Heart left ventricle (tissue), 13 donors: ENCODE results near the gene SPAG9.

Experiments
- POLR2A ChIP-seq, 2 donors: fragments of 450-650 bp; IDR thresholded peaks; one replicate each; pipeline ENCODE4 v1.6.1; 2017; ENCODE audit warnings: antibody characterized with exemption in 2 of 2, mild to moderate bottlenecking in 2 of 2, moderate library complexity in 2 of 2
- TF ChIP-seq, protein P1 (sequence below), 12 donors: fragments of 200-600 bp; sonication (generic) in 4 of 12; IDR thresholded peaks; one replicate each; pipeline versions ENCODE4 v1.5.0 to v1.8.0; 2018 to 2022; ENCODE audit warnings: antibody characterized with exemption in 12 of 12, mild to moderate bottlenecking in 5 of 12
- donor health status: ischemic (EF 13 %, LVEDD 7.1; RV severe dilation, severe dysfunction).
- donor health status: DM: no; HTN: yes; CAD: no.
- donor health status: DM: no; HTN: no; CAD: no.
- donor health status: ischemic (EF 25% LVEDD 6.9; RV normal size, moderate dysfunction).
- donor health status: ischemic (EF 25% LVEDD 5.7; RV mildly dilated, moderate dysfunction).
- donor health status: ischemic (EF 35%, LVEDD 5.7; RV mildly dilated, moderate dysfunction).
- donor health status: nonischemic (EF 11% LVEDD 7.7; RV severe dilation, severe dysfunction).
- donor health status: DM: yes; HTN: yes; CAD: no.
- donor health status: PGD.
- donor health status: ischemic (EF 29% LVEDD 5.4; RV normal size, mild dysfunction).
- donor health status: nonischemic (EF 23%, LVEDD 6.1; RV moderate dilation, normal function).

DNA sequence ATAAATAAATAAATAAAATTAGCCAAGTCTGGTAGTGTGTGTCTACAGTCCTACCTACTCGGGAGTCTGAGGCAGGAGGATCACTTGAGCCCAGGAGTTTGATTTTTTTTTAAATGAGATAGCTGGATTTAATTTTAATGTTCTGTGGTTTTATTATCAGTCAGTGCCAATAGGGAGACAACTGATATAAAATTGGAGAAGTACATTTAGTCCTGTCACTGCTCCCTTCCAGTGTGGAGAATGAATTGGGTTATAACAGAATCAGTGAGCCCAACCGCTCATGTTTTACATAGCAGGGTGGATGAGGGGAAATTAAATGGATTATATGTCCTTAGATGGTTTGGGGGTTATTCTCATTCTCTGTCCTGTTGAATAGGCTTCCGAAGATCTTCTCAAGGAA lies 38.9 kb upstream of the SPAG9 start:
- TF ChIP-seq, protein P1, sequence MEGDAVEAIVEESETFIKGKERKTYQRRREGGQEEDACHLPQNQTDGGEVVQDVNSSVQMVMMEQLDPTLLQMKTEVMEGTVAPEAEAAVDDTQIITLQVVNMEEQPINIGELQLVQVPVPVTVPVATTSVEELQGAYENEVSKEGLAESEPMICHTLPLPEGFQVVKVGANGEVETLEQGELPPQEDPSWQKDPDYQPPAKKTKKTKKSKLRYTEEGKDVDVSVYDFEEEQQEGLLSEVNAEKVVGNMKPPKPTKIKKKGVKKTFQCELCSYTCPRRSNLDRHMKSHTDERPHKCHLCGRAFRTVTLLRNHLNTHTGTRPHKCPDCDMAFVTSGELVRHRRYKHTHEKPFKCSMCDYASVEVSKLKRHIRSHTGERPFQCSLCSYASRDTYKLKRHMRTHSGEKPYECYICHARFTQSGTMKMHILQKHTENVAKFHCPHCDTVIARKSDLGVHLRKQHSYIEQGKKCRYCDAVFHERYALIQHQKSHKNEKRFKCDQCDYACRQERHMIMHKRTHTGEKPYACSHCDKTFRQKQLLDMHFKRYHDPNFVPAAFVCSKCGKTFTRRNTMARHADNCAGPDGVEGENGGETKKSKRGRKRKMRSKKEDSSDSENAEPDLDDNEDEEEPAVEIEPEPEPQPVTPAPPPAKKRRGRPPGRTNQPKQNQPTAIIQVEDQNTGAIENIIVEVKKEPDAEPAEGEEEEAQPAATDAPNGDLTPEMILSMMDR (IDR thresholded peaks at IDR 0.05) = no peak
- TF ChIP-seq POLR2A (IDR thresholded peaks at IDR 0.05) = no peak
